NB4 (cell line): ENCODE results near the gene PTGS1.
"Not testable (repeated sequence)": the region's sequence is repeated elsewhere in the genome, so short reads cannot be mapped to it uniquely, and the experiment has no call there.

Experiments
- CTCF ChIP-seq: IDR thresholded peaks from one replicate; pipeline ENCODE4 v1.5.1; 2012; ENCODE audit warnings: low read depth, low read length
- POLR2A ChIP-seq: IDR thresholded peaks from 2 replicates; pipeline ENCODE4 v1.6.1; 2011; ENCODE audit warnings: mild to moderate bottlenecking; ENCODE audit not compliant: insufficient read length; ENCODE audit errors: extremely low read depth

- not testable (repeated sequence) for TF ChIP-seq CTCF, POLR2A
These were observed 34.7 kb downstream of the PTGS1 start for GRCh38 chr9:122405304-122406069.
